Stimulated activated CD4-positive, alpha-beta T cell treated with anti-CD3 and anti-CD28 coated beads, Interleukin-12 subunit alpha, Interleukin-12 subunit beta, amount 100 ng/mL, for 48 hours (primary cell): ENCODE measurements around the gene TNXB.
A peak's percentile ranks its signal among the peaks of the same experiment; 100 is the strongest.
"Not testable (repeated sequence)": the region's sequence is repeated elsewhere in the genome, so short reads cannot be mapped to it uniquely, and the experiment has no call there.

ENCODE experiments used
- DNase-seq, 3 donors: peaks; one replicate each; pipeline ENCODE4 v3.0.0-alpha.2; 2020; ENCODE audit warnings: low read depth in 2 of 3, low spot score in 1 of 3

The TNXB gene

GRCh38 chr6:32146287-32146686, 37.1 kb upstream of the TNXB start:
- no peak for DNase-seq

DNA sequence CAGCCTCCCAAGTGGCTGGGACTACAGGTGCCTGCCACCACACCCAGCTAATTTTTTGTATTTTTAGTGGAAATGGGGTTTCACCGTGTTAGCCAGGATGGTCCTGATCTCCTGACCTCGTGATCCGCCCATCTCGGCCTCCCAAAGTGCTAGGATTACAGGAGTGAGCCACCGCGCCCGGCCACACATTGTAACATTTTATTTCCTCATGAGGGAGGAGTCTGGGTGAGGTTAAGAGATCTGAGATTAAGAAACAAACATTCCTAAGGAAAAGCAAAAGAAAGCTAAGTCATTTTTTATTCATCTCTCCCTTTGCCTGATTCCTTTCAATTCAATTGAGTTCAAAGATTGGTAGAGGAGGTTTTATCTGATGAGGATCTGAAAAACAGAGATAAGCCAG, 35.1 kb upstream of the TNXB start:
- DNase-seq = not testable (repeated sequence)

GRCh38 chr6:32140420-32141046, 31.4 kb upstream of the TNXB start:
- no peak for DNase-seq

- no peak for DNase-seq
These were observed 30.5 kb upstream of the TNXB start for GRCh38 chr6:32139590-32139989.

DNA sequence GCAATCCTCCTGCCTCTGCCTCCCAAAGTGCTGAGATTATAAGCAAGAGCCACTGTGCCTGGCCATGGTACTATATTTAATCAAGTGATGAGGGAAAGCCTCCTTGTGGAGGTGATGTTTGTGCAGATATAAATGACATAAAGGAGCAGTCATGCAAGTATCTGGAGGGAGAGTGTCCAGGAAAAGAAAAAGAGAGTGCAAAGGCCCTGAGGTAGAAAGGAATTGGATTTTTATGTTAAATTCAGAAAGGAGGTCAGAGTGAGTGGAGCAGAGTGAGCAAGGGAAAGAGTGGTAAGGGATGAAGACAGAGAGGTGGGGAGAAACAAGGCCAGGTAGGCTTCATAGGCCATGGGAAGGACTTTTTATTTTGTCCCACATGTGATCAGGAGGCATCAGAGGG, 28.3 kb upstream of the TNXB start:
- DNase-seq = no peak

DNA sequence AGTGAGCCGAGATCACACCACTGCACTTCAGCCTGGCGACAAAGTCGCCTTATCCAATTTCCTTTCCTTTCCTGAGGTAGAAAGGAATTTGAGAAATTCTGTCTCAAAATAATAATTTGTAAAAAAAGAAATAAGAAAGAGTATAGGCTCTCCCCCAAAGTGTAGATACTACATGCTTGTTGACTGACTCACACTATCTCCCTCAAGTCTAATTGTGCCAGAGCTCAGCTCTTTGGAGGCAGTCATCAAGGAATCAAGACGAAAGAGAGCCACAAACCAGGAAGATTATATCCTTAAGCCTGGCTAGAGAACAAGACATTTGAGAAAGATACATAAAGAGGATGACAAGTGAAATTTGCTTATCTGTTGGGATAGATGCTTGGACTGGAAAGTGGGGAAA, 24.6 kb upstream of the TNXB start:
- no peak for DNase-seq

- no peak for DNase-seq
These were observed 23.0 kb upstream of the TNXB start for GRCh38 chr6:32132110-32132509.

DNA sequence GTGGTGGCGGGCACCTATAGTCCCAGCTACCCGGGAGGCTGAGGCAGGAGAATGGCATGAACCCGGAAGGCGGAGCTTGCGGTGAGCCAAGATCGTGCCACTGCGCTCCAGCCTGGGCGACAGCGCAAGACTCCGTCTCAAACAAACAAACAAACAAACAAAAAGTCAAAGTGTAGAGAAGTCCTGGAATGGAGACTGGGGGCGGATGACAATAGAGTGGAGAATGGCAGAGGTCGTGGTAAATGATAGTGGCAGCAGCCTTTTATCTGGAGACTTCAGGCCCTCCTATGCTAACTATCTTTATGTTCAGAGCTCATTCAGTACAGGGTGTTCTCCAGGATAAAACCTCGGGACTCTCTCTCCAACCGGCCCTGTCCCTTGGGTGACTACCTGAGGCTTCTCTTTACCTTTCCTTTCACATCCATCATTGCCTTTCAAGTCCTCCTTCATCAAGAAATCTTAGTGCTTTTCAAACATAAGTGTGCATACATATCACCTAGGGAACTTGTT, 22.4 kb upstream of the TNXB start:
- no peak for DNase-seq

DNA sequence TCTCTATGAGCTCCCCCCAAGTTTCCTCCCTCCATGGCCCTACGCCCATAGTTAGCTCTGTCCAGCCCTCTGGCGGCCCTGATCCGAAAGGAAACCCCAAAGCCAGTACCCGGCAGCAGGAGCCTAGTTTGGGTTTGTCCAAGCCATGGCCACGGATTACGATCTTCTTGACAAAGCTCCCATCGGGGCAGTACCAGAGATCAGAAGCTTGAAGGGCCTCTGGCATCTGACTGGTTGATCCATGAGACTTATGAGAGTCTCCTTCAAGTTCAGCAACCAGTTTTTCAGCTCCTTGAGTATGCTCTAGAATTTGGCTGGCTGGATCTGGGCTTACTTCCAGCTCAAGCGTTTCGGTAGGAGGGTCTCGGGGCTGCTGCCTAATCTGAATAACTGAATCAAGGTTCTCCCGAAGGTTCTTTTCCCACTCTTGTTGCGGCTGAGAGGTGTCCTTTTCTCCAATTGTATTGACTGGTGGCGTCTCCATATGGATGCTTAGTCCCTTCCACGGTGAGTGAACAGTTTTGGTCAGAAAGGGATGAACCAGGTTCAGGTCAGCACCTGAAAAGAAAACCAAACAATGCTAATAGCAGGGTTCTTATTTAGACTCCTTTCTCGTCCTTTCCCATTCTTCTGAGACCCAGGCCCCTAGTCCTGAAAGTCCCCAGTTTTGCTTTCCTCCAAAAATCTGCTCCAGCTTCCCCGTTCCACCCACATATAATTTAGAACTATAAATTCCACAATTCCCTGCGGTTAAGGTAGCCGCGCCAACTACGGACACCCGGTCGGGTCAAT, 20.4 kb upstream of the TNXB start:
- DNase-seq = no peak

DNA sequence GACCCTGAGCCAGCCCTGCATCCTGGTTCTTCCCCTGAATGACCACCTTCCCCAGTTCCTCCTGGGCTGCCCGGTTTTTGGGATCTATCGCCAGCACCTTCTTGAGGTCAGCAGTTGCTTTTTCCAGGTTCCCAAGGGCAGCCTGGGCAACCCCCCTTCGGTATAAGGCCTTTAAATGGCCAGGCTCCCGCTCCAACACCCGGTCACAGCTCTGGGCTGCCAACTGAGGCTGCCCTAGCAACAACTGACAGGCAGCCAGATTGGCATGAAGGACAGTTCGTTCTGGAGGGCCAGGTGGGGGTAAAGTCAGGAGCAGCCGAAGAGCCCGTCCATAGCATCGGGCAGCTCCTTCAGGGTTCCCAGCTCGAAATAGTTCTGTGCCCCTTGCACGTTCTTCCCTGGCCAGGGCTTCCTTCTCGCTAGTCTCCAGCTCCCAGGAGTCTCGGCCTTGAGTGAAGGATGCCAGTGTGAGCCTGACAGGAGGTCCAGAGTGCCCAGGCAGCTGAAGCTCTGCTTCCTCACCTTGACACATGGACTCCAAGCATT, 19.7 kb upstream of the TNXB start:
- DNase-seq = no peak

DNA sequence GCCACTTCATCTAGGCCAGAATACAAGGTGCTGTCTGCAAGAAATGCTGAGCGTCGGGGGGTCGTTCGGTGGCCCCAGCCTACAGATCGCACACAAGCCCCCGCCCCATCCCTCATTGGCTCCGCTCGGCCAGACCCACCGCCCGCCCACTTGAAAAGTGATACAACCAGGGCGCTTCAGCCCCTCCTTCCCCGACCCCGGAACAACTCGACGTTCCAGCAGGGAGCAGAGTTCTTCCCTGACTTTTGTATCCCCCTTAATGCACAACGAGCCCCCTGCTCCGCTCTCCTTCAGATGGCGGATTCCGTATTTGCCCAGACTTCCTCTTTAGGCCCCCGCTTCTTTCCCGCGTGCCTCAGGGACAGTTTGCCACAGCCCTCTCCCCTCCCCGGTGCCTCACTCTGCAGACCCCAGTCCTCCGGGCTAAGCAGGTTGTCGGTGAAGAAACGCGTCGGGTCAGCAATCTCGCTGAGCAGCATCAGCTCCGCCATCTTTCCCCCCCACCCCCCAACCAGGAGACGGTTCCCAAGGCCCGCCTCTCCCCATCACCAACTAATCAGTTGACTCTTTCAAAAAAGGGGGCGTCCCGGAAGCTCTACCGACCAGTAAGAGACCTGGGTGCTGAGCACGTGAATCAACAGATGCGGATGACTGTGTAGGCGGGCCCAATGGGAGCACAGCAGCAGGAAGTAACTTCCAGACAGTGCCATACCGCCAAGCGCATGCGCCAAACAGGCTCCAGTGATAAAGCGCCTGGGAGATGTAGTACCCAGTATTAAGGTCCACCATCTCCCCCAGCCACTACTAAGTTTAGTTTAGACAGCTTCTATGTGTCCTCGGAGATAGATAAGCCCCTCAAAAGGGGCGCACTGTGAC, 18.8 kb upstream of the TNXB start, which contains the start of gene ATF6B:
Gene ATF6B (minus strand): TSS at position 530 of the 876 bp plus-strand sequence. CDS start 39 bp downstream, at position 491.
- DNase-seq = peak; percentile 96

DNA sequence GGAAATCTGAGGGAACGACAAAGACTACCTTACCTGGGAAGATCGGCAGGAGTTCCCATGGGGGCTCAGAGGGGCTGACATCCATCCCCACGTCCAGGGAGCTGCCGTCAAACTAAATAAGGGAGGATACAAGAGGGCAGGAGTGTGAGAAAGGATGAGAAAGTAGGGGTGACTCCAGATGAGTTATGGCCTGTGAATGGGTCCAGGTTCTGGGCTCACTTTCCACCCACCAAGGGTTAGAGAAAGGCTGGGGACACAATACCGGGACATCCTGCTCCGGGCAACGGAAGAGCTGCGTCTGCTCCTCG, 18.2 kb upstream of the TNXB start:
- DNase-seq = no peak

DNA sequence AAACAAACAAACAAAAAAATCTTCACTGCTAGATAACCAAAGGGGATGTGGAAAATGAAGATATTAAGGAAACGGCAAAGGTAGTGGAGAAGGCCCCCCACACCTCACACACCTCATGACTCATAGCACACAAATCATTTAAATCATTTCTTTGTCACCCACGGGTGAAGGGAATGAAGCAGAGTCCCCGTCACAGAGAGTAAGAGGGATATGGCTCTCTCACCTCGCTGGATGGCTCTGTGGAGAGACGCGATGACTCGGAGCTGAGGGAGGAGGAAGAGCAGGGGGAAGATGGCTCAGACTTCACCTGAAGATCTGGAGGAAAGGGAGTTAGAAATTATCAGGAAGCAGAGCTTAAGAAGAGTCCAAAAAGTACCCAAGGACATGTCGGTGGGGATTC, 17.7 kb upstream of the TNXB start:
- no peak for DNase-seq

- no peak for DNase-seq
These were observed 14.5 kb upstream of the TNXB start for GRCh38 chr6:32123681-32124080.

DNA sequence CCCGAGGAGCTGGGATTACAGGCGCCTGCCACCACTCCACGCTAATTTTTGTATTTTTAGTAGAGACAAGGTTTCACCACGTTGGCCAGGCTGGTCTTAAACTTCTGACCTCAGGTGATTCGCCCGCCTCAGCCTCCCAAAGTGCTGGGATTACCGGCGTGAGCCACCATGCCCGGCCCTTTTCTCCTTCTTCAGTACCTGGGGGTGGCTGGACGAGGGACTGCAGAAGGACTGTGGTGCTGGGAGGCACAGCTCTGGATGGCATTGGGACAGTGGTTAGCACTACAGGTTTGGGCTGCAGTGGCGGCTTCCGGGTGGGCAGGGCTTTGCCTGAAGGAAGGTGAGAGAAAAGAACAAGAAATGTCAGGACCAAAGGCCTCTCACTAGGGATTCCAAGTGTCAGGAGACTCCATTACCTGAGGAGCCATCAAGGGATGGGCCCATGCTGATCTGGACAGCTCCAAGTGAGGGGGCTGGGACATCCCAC, 11.5 kb upstream of the TNXB start:
- DNase-seq = no peak

- peak; percentile 45 to 58 (median 57) for DNase-seq
These were observed 9.9 kb upstream of the TNXB start for GRCh38 chr6:32118782-32119628.

DNA sequence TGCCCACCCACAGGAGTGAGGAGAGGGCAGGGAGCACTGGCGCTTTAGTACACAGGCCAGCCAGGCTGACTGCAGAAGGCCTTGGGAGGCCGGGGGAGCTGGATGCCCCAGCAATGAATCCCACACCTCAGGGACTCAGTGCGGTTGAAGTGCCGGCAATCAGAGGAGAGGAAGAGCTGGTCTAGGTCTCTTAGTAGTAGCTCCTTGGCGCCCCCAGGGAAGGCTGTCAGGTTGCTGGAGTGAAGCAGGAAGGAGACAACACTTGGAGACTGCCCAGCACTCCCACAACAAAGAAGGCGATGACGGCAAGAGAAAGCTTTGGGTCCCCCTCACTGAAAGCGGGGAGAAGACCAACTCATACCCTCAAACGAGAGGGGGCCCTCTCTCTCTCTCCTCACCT, 8.3 kb upstream of the TNXB start:
- no peak for DNase-seq

DNA sequence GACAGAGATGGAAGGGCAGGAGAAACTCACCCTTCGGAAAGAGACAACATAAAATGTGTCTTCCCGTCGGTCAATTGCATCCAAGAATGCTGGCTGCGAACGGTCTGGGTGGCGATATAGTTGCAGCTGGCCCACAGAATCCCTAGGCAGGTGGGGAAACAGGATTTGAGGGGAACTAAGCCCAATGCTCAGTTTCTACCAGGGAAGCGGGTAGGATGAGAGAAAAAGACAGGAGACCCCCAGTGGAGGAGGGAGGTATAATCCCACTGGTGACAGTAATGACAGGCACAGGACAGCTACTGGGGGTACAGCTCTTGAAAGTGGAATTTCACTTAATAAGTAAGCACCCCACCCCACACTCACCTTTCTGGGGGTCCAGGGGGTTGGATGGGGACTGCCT, 7.5 kb upstream of the TNXB start:
- DNase-seq = no peak

- no peak for DNase-seq
These were observed 6.5 kb upstream of the TNXB start for GRCh38 chr6:32115623-32116022.

- no peak for DNase-seq
These were observed 5.7 kb upstream of the TNXB start for GRCh38 chr6:32114796-32115195.
